Endothelial cell of umbilical vein (primary cell): ENCODE data around the gene MYH9. TPM values are rescaled to one million over a fixed set of nuclear protein-coding genes. Genes with fewer than 3 reads are reported as not detected.

Experiments used
- BruUV-seq: library from RNA; stranded (reverse); fragments of 400-500 nt; replicated peaks from 2 replicates; lab custom pipeline; 2021; lab: Mats Ljungman, UMichigan
- CTCF ChIA-PET: fragments of 300-600, 350-600 bp; sonication (Branson Sonifier 250); formaldehyde crosslinking; loops from one replicate; lab custom pipeline; 2021; ENCODE audit warnings: antibody characterized with exemption, inconsistent platforms; lab: Charles Lee
- POLR2A ChIA-PET: fragments of 300-600, 350-600 bp; sonication (Branson Sonifier 250); formaldehyde crosslinking; loops from one replicate; lab custom pipeline; 2021; ENCODE audit warnings: antibody characterized with exemption, inconsistent platforms; lab: Charles Lee
- DNase-seq: peaks from one replicate; pipeline ENCODE4 v3.0.0-alpha.2; 2011; ENCODE audit warnings: low read depth, low spot score
- FAIRE-seq: peaks from 2 replicates; lab custom pipeline; 2011; peaks lifted over from hg19 to GRCh38; lab: Jason Lieb, UNC
- H2AFZ ChIP-seq: 2 replicates; pipeline ENCODE4 v1.6.0; 2012; ENCODE audit warnings: low read depth, low read length, control low read depth, inconsistent platforms
- H3K27ac ChIP-seq: 2 replicates; pipeline ENCODE4 v1.5.1; 2011; ENCODE audit warnings: low read depth, mild to moderate bottlenecking, control low read depth, low read length, moderate library complexity; ENCODE audit not compliant: insufficient read depth
- H3K27me3 ChIP-seq, 2 experiments: 2 replicates each; pipeline versions ENCODE4 v1.6.0 to v1.6.1; 2011; ENCODE audit warnings: low read length in 2 of 2, mixed read lengths in 1 of 2; ENCODE audit not compliant: control insufficient read depth in 2 of 2, insufficient read depth in 2 of 2
- H3K36me3 ChIP-seq, 2 experiments: 2 replicates in 1 of 2; 3 replicates in 1 of 2; pipeline ENCODE4 v1.5.1; 2011; ENCODE audit warnings: low read length in 2 of 2, mild to moderate bottlenecking in 1 of 2, moderate library complexity in 1 of 2; ENCODE audit not compliant: control insufficient read depth in 2 of 2, insufficient read depth in 2 of 2; ENCODE audit errors: extremely low read depth in 1 of 2
- H3K4me1 ChIP-seq: 3 replicates; pipeline ENCODE4 v1.5.1; 2011; ENCODE audit warnings: mild to moderate bottlenecking, low read length; ENCODE audit not compliant: control insufficient read depth, insufficient read depth; ENCODE audit errors: extremely low read depth
- H3K4me2 ChIP-seq: 2 replicates; pipeline ENCODE4 v1.6.1; 2011; ENCODE audit warnings: low read length, control low read depth, mixed read lengths; ENCODE audit not compliant: insufficient read depth
- H3K4me3 ChIP-seq, 3 experiments: fragments of 200-600 bp in 1 of 3; sonication (generic), shearing (Covaris generic) in 1 of 3; replicated peaks in 1 of 3; 2 replicates each; pipeline ENCODE4 v1.5.1; 2011 to 2016; ENCODE audit warnings: control low read depth in 3 of 3, low read length in 3 of 3, mild to moderate bottlenecking in 2 of 3, inconsistent platforms in 1 of 3, low read depth in 1 of 3, moderate library complexity in 1 of 3; ENCODE audit not compliant: insufficient read depth in 1 of 3
- H3K79me2 ChIP-seq: 2 replicates; pipeline ENCODE4 v1.6.0; 2012; ENCODE audit warnings: low read length, inconsistent platforms; ENCODE audit not compliant: control insufficient read depth, insufficient read depth
- H3K9ac ChIP-seq: replicated peaks from 2 replicates; pipeline ENCODE3; 2011; ENCODE audit warnings: low read length, control low read depth; ENCODE audit not compliant: insufficient read depth; ENCODE audit errors: extremely low read depth
- H3K9me1 ChIP-seq: replicated peaks from 3 replicates; pipeline ENCODE4 v1.6.0; 2011; ENCODE audit warnings: mild to moderate bottlenecking, low read length; ENCODE audit not compliant: control insufficient read depth, insufficient read depth; ENCODE audit errors: extremely low read depth
- H3K9me3 ChIP-seq: replicated peaks from 2 replicates; pipeline ENCODE4 v1.5.1; 2012; ENCODE audit warnings: low read length, inconsistent platforms; ENCODE audit not compliant: control insufficient read depth, insufficient read depth
- H4K20me1 ChIP-seq: replicated peaks from 2 replicates; pipeline ENCODE3; 2011; ENCODE audit warnings: mild to moderate bottlenecking, low read length; ENCODE audit not compliant: control insufficient read depth, insufficient read depth; ENCODE audit errors: extremely low read depth
- FOS ChIP-seq: IDR thresholded peaks from 2 replicates; pipeline ENCODE4 v1.6.1; 2011; ENCODE audit warnings: mild to moderate bottlenecking, low read length, moderate library complexity, borderline replicate concordance; ENCODE audit not compliant: insufficient read depth
- GATA2 ChIP-seq: IDR thresholded peaks from 2 replicates; pipeline ENCODE4 v1.7.0; 2011; ENCODE audit warnings: low read depth, mild to moderate bottlenecking, moderate library complexity, mixed read lengths, low read length; ENCODE audit not compliant: insufficient read length, insufficient read depth
- JUN ChIP-seq: IDR thresholded peaks from 2 replicates; pipeline ENCODE4 v1.6.1; 2011; ENCODE audit warnings: borderline replicate concordance, low read depth; ENCODE audit not compliant: insufficient read length, insufficient read depth
- MAX ChIP-seq: IDR thresholded peaks from 2 replicates; pipeline ENCODE4 v1.6.1; 2011; ENCODE audit not compliant: insufficient read depth, insufficient read length
- MYC ChIP-seq: IDR thresholded peaks from one replicate; pipeline ENCODE4 v1.6.1; 2011; ENCODE audit warnings: mild to moderate bottlenecking, low read depth, low read length
- POLR2A ChIP-seq: IDR thresholded peaks from 2 replicates; pipeline ENCODE4 v1.6.1; 2012; ENCODE audit warnings: low read depth, mild to moderate bottlenecking, control low read depth, low read length
- POLR2AphosphoS5 ChIP-seq: IDR thresholded peaks from 2 replicates; pipeline ENCODE4 v1.6.1; 2012; ENCODE audit warnings: low read depth, mild to moderate bottlenecking, control low read depth, low read length, moderate library complexity; ENCODE audit not compliant: insufficient read depth
- dilution Hi-C: fragments of 300-500 bp; cut with MboI; formaldehyde crosslinking; loops from one replicate; pipeline ENCODE4 v1.15.0; 2019; ENCODE audit warnings: low sequenced_read_pairs; ENCODE audit not compliant: extremely low pct_ligation_motif_present
- intact Hi-C: fragments of 100-400 bp; cut with micrococcal nuclease; formaldehyde crosslinking; loops from one replicate; pipeline ENCODE4 v1.10.0; 2022
- polyA plus RNA-seq, 4 experiments: library from polyadenylated mRNA; depleted of rRNA in 3 of 4; stranded (reverse) in 3 of 4; unstranded in 1 of 4; fragments of >200 nt; gene quantifications; 2 replicates each; pipeline versions ENCODE4 v1.2.1 to v1.2.3, GENCODE V29; 2011 to 2012; ENCODE audit warnings: missing spikeins in 1 of 4
- total RNA-seq: library from RNA; stranded (reverse); gene quantifications from 2 replicates; pipeline ENCODE4 v1.2.3, GENCODE V29; 2021
- TF ChIP-seq, protein P1 (sequence below), 2 donors: IDR thresholded peaks; 1 replicate in 1 of 2; 2 replicates in 1 of 2; pipeline ENCODE4 v1.5.1; 2011; ENCODE audit warnings: low read length in 2 of 2, mild to moderate bottlenecking in 2 of 2, moderate library complexity in 2 of 2, control low read depth in 1 of 2, inconsistent platforms in 1 of 2, low read depth in 1 of 2; ENCODE audit not compliant: insufficient read depth in 1 of 2; ENCODE audit errors: extremely low read depth in 1 of 2

MYH9 gene
- total and polyA plus RNA-seq, 2 donors (not counting 3 experiments of a cell fraction or from before 2014, with no cell fraction given) = 188 to 1,413 TPM

DNA sequence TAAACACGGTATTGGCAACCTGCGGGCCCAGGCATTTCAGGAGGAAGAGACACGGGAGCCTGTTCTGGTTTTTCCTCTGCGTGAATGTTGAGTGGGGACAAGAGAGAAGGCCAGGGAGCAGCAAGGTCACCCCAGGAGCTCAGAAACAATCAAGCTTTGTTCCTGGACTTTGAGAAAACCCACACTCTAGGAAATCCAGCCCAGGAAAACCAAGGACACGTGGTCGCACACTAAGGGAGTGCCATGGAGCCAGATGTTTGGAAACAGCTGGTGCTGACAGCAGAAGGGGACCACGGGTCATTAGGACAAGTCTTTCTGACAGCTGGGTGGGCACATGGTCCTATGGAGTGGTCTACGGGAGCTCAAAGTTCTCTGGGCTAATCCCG, 44.1 kb downstream of the MYH9 start:
- peak; percentile 91 for FAIRE-seq
- H3K9me3 ChIP-seq = no peaks in the 10 kb centered on the region

More for the DNA sequence above, 44.1 kb downstream of the MYH9 start:
- H2AFZ ChIP-seq = no peak overlapping the region
- peaks cover 96% of the 10 kb centered on the region for H3K79me2 ChIP-seq
- H3K9me1 ChIP-seq = no peaks in the 10 kb centered on the region
- H3K36me3 ChIP-seq = peaks cover 34 to 56% of the 10 kb centered on the region in 2 experiments
- no peaks in the 10 kb centered on the region for H4K20me1 ChIP-seq
- DNase-seq = peak; percentile 80
- dilution Hi-C loops = no loop called here
- ChIA-PET CTCF (interaction anchor here (0.8 to 2.6 kb wide), 8 partner anchors 8 to 127 kb away, joined by 3 to 13 read pairs (median 4); no protein-coding TSS in a partner anchor), POLR2A (interaction anchor here (1.0 to 1.3 kb wide), 5 partner anchors 9 to 35 kb away, joined by 3 to 5 read pairs (median 3); no protein-coding TSS in a partner anchor)
- no TSS peak for BruUV-seq
- no peak overlapping the region for H3K4me3 ChIP-seq
- H3K9ac ChIP-seq = no peak overlapping the region
- intact Hi-C loops = loop anchor here (1.0 kb wide), 1 partner anchor 9 kb away; no protein-coding TSS in a partner anchor
- H3K4me1 ChIP-seq = peaks cover 79% of the 10 kb centered on the region
- H3K27me3 ChIP-seq = no peaks in the 10 kb centered on the region
- TF ChIP-seq, protein P1, sequence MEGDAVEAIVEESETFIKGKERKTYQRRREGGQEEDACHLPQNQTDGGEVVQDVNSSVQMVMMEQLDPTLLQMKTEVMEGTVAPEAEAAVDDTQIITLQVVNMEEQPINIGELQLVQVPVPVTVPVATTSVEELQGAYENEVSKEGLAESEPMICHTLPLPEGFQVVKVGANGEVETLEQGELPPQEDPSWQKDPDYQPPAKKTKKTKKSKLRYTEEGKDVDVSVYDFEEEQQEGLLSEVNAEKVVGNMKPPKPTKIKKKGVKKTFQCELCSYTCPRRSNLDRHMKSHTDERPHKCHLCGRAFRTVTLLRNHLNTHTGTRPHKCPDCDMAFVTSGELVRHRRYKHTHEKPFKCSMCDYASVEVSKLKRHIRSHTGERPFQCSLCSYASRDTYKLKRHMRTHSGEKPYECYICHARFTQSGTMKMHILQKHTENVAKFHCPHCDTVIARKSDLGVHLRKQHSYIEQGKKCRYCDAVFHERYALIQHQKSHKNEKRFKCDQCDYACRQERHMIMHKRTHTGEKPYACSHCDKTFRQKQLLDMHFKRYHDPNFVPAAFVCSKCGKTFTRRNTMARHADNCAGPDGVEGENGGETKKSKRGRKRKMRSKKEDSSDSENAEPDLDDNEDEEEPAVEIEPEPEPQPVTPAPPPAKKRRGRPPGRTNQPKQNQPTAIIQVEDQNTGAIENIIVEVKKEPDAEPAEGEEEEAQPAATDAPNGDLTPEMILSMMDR (IDR thresholded peaks at IDR 0.05; ENCODE audit: extremely low read depth in 1 of 2, insufficient read depth in 1 of 2, low read depth in 1 of 2, low read length in 2 of 2) = no peak
- TF ChIP-seq MYC = no peak
- TF ChIP-seq MAX = peak; percentile 79
- no peak for TF ChIP-seq POLR2AphosphoS5
- no peak for TF ChIP-seq GATA2
- no peak for TF ChIP-seq FOS
- no peak for TF ChIP-seq JUN
- no peak for TF ChIP-seq POLR2A
- H3K27ac ChIP-seq = peak overlapping the region; percentile 2
- no peak overlapping the region for H3K4me2 ChIP-seq
